ENCODE data around the gene ATP9A. TPM values are rescaled to one million over a fixed set of nuclear protein-coding genes. Genes with fewer than 3 reads are reported as not detected.

The ATP9A gene
- total RNA-seq, 6 experiments from 2014 or later: 10.5 to 17.4 (median 13.0) TPM

DNA sequence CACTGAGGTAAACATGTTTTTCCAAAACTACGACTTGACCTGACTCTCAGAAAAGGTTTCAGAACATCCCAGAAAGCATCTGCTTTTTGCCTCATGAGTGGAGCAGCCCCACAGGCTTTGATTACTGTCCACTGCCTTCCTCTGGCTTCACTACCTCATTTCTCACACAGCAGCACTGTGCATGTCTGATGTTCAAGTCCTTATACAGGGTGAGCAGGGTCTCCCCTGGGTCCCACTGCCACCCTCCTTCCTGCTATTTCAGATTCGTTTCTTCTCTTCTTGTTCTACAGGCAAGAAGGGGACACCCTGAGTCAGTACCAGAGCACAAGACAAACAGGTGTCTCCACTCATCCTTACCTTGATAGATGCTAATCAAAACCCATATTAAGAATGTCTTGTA, 161.0 kb downstream of the ATP9A start:
- ATAC-seq (no peak), DNase-seq (no peak)
- H3K27ac ChIP-seq: no peak overlapping the region
- H3K9me3 ChIP-seq: no peaks in the 10 kb centered on the region
- H3K4me1 ChIP-seq: no peaks in the 10 kb centered on the region
- H3K36me3 ChIP-seq: peaks cover 0 to 7% (median 0%) of the 10 kb centered on the region in 4 donors
- no peak overlapping the region for H3K4me3 ChIP-seq
- no peak for TF ChIP-seq POLR2A (IDR thresholded peaks at IDR 0.05)
- TF ChIP-seq, protein P1, sequence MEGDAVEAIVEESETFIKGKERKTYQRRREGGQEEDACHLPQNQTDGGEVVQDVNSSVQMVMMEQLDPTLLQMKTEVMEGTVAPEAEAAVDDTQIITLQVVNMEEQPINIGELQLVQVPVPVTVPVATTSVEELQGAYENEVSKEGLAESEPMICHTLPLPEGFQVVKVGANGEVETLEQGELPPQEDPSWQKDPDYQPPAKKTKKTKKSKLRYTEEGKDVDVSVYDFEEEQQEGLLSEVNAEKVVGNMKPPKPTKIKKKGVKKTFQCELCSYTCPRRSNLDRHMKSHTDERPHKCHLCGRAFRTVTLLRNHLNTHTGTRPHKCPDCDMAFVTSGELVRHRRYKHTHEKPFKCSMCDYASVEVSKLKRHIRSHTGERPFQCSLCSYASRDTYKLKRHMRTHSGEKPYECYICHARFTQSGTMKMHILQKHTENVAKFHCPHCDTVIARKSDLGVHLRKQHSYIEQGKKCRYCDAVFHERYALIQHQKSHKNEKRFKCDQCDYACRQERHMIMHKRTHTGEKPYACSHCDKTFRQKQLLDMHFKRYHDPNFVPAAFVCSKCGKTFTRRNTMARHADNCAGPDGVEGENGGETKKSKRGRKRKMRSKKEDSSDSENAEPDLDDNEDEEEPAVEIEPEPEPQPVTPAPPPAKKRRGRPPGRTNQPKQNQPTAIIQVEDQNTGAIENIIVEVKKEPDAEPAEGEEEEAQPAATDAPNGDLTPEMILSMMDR (IDR thresholded peaks at IDR 0.05): no peak
- no peaks in the 10 kb centered on the region for H3K27me3 ChIP-seq
- intact Hi-C loops (cut with DNase I): no loop called here
- WGBS (ENCODE audit: insufficient coverage, low coverage, low lambda C conversion rate, missing lambda C conversion rate): 66% methylated on average over 2 of the region's 2 CpGs

DNA sequence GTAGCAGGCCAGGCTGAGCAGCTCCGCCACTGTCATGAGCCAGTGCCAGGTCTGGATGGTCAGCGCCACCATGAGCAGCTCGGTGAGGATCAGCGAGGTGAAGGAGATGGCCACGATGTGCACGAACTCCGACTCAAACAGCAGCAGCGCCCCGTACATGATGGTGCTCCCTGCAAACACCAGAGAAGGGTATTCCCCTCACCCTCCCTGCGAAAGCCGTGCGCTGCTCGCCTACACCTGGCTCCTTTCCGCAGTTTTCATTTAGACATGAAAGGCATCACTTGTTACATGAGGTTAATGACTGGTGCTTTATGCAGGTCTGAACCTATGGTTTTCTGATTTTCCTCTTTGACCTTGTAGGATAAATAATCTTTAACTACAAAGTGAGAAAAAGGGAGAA, 163.3 kb downstream of the ATP9A start:
- no peaks in the 10 kb centered on the region for H3K27me3 ChIP-seq
- WGBS (ENCODE audit: insufficient coverage, low coverage, low lambda C conversion rate, missing lambda C conversion rate): 96% methylated on average over 5 of the region's 14 CpGs
- no peak for DNase-seq
- H3K4me1 ChIP-seq: no peaks in the 10 kb centered on the region
- no peak for ATAC-seq
- intact Hi-C loops (cut with DNase I): no loop called here
- H3K4me3 ChIP-seq: no peak overlapping the region
- no peaks in the 10 kb centered on the region for H3K9me3 ChIP-seq
- peaks cover 0 to 7% (median 0%) of the 10 kb centered on the region in 4 donors for H3K36me3 ChIP-seq
- no peak overlapping the region for H3K27ac ChIP-seq
- TF ChIP-seq POLR2A (IDR thresholded peaks at IDR 0.05): no peak
- TF ChIP-seq, protein P1 (IDR thresholded peaks at IDR 0.05): no peak

DNA sequence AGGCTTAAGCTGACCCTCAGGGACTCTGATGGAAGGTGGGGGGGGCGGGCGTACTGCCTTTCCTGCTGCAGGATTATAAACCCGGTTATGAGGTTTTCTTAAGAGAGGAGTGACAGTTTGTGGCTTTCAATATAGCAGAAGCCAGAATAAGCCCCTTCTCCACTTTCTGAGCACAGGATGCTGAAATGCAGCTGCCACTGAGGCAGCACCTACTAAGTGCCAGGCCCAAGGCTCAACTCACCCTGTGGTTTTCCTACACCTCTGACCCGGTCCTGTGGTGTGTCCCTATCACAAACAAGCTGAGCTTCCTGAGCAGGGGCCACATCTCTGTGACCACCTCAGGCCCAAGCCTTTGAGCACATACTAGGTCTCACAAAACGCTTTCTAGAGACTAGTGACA, 166.1 kb downstream of the ATP9A start:
- no CpG with 5 or more reads among the region's 5 CpGs for WGBS (ENCODE audit: insufficient coverage, low coverage, low lambda C conversion rate, missing lambda C conversion rate)
- ATAC-seq (no peak), DNase-seq (no peak)
- Histone ChIP-seq H3K27ac (no peak overlapping the region), H3K4me3 (no peak overlapping the region), H3K4me1 (no peaks in the 10 kb centered on the region), H3K36me3 (peaks cover 0 to 5% (median 0%) of the 10 kb centered on the region in 4 donors), H3K9me3 (no peaks in the 10 kb centered on the region), H3K27me3 (no peaks in the 10 kb centered on the region)
- no peak for TF ChIP-seq POLR2A (IDR thresholded peaks at IDR 0.05)
- TF ChIP-seq, protein P1 (IDR thresholded peaks at IDR 0.05): no peak
- intact Hi-C loops (cut with DNase I): no loop called here

DNA sequence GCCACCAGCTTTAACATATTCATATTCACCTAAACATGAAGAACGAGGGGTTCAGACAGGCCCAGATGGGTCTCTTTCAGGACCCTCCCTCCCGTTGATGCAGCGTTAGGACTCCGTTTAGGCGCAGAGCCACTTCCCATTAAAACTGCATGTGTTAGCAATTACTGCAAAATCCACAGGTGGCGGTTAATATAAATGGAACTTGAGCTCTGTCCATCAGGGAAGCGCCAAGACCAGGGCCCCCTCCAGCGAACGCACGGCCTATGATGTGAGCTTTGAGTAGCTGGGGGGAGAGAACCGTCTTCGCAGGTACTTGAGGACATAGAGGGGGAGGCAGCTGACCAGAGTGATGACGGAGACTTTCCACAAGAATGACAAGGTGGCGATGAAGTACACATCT, 167.2 kb downstream of the ATP9A start:
- Histone ChIP-seq H3K27me3 (no peaks in the 10 kb centered on the region), H3K36me3 (peaks cover 0 to 3% (median 0%) of the 10 kb centered on the region in 4 donors), H3K9me3 (no peaks in the 10 kb centered on the region), H3K4me3 (no peak overlapping the region), H3K27ac (no peak overlapping the region), H3K4me1 (no peaks in the 10 kb centered on the region)
- TF ChIP-seq POLR2A (IDR thresholded peaks at IDR 0.05): no peak
- TF ChIP-seq, protein P1 (IDR thresholded peaks at IDR 0.05): no peak
- no peak for ATAC-seq
- WGBS (ENCODE audit: insufficient coverage, low coverage, low lambda C conversion rate, missing lambda C conversion rate): 92% methylated on average over 14 of the region's 14 CpGs
- intact Hi-C loops (cut with DNase I): no loop called here
- no peak for DNase-seq

DNA sequence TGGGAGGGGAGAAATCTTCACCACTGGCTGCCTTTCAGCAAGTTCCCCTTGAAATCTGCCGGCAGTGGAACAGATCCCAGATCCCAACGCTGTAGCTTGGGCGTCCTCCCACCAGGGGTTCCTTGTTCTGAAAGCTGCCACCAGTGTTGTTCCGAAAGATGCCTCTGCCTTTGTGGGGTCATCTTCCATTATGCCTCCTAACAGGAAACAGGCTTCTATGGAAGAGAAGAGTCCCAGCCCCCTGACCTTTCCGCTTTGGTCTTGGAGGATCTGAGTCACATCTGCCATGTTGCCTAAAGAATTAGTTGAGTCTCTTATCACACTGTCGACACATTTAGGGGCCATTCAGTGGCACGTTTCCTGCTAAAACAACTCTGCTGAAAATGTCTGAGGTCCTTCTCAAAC, 168.2 kb downstream of the ATP9A start:
- ATAC-seq: no peak
- H3K27ac ChIP-seq: no peak overlapping the region
- peaks cover 0 to 3% (median 0%) of the 10 kb centered on the region in 4 donors for H3K4me1 ChIP-seq
- H3K9me3 ChIP-seq: no peaks in the 10 kb centered on the region
- intact Hi-C loops (cut with DNase I): no loop called here
- no peak overlapping the region for H3K4me3 ChIP-seq
- H3K36me3 ChIP-seq: peaks cover 0 to 3% (median 0%) of the 10 kb centered on the region in 4 donors
- WGBS (ENCODE audit: insufficient coverage, low coverage, low lambda C conversion rate, missing lambda C conversion rate): 54% methylated on average over 3 of the region's 7 CpGs
- no peak for DNase-seq
- TF ChIP-seq, protein P1 (IDR thresholded peaks at IDR 0.05): no peak
- TF ChIP-seq POLR2A (IDR thresholded peaks at IDR 0.05): no peak
- no peaks in the 10 kb centered on the region for H3K27me3 ChIP-seq

All from right lobe of liver (tissue), 6 donors.